ENCODE data around the gene TRPV2. TPM values are rescaled to one million over a fixed set of nuclear protein-coding genes. Genes with fewer than 3 reads are reported as not detected.

Gene TRPV2
- total and polyA plus RNA-seq, 9 of the 15 experiments (the other 6 are each of a cell fraction or from before 2014, with no cell fraction given) = 10.0 to 97.5 (median 30.3) TPM

GRCh38 chr17:16466407-16466806, 51.0 kb downstream of the TRPV2 start:
- FAIRE-seq (no peak), DNase-seq (ENCODE audit: extremely low read depth in 1 of 4, low spot score in 3 of 4) (no peak), ATAC-seq (no peak)
- H3K9ac ChIP-seq (ENCODE audit: insufficient read depth in 1 of 2, low read depth in 2 of 2, low read length in 2 of 2) = no peak overlapping the region; a peak in 1 of 4 replicates
- no peak overlapping the region for H3K27ac ChIP-seq (ENCODE audit: extremely low read depth, low read depth, low read length)
- in situ Hi-C loops (cut with MboI) (no loop called here), intact Hi-C loops (cut with micrococcal nuclease) (no loop called here)
- H3K27me3 ChIP-seq (ENCODE audit: control insufficient read depth in 2 of 2, insufficient read depth in 2 of 2, low read length in 2 of 2) = peaks cover 8 to 23% of the 10 kb centered on the region in 2 experiments; a peak in 3 of 5 replicates
- H3K9me3 ChIP-seq (replicated peaks; ENCODE audit: control insufficient read depth, insufficient read depth, low read depth, low read length) = no peaks in the 10 kb centered on the region
- TF ChIP-seq CAMTA2 (CRISPR knock-in tag; conservative IDR thresholded peaks at IDR 0.05) (no peak), UBTF (IDR thresholded peaks at IDR 0.05; ENCODE audit: borderline replicate concordance in 1 of 2, low read depth in 2 of 2, low read length in 2 of 2) (no peak), L3MBTL2 (IDR thresholded peaks at IDR 0.05) (no peak), CHD7 (IDR thresholded peaks at IDR 0.05; ENCODE audit: low read depth, low read length) (no peak)
- TF ChIP-seq, protein P1, sequence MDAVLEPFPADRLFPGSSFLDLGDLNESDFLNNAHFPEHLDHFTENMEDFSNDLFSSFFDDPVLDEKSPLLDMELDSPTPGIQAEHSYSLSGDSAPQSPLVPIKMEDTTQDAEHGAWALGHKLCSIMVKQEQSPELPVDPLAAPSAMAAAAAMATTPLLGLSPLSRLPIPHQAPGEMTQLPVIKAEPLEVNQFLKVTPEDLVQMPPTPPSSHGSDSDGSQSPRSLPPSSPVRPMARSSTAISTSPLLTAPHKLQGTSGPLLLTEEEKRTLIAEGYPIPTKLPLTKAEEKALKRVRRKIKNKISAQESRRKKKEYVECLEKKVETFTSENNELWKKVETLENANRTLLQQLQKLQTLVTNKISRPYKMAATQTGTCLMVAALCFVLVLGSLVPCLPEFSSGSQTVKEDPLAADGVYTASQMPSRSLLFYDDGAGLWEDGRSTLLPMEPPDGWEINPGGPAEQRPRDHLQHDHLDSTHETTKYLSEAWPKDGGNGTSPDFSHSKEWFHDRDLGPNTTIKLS (IDR thresholded peaks at IDR 0.05; ENCODE audit: borderline replicate concordance, low read depth) = no peak
- POLR2A ChIA-PET = interaction anchor here (1.1 kb wide), 1 partner anchor 9 kb away, joined by 3 read pairs; no protein-coding TSS in a partner anchor
- H3K4me2 ChIP-seq (ENCODE audit: insufficient read depth, low read length) = no peak overlapping the region
- CTCF ChIA-PET (ENCODE audit: low intra/inter-chr PET ratio) = no interaction called here
- 11% methylated on average over 3 of the region's 9 CpGs for WGBS (ENCODE audit: insufficient coverage, low coverage, missing lambda C conversion rate)
- H2AFZ ChIP-seq (ENCODE audit: low read depth, low read length) = no peak overlapping the region
- no peaks in the 10 kb centered on the region for H3K79me2 ChIP-seq (ENCODE audit: control insufficient read depth, insufficient read depth, low read length)
- no peaks in the 10 kb centered on the region for H3K9me1 ChIP-seq (ENCODE audit: control insufficient read depth, insufficient read depth, low read length)
- no peak overlapping the region for H3K4me3 ChIP-seq
- peaks cover 9% of the 10 kb centered on the region; the same call in 1 of the 2 replicates for H4K20me1 ChIP-seq (replicated peaks; ENCODE audit: control insufficient read depth, insufficient read depth, low read length)
- no TSS peak for BruUV-seq (replicated peaks)
- H3K36me3 ChIP-seq (ENCODE audit: control insufficient read depth, insufficient read depth, low read length) = peaks cover 4% of the 10 kb centered on the region; the same call in 1 of the 3 replicates
- peaks cover 0 to 5% of the 10 kb centered on the region in 2 experiments; a peak in 2 of 5 replicates for H3K4me1 ChIP-seq (replicated peaks in 1 of 2; ENCODE audit: control insufficient read depth in 2 of 2, insufficient read depth in 2 of 2, low read length in 2 of 2)
